ENCODE data around the gene PDP2.

Gene PDP2

GRCh38 chr16:66853261-66854139 lies 26.8 kb upstream of the PDP2 start:
- Histone ChIP-seq H3K4me3 (ENCODE audit: insufficient read length, low read depth) (no peak overlapping the region), H3K4me1 (ENCODE audit: insufficient read depth, insufficient read length) (peaks cover 10% of the 10 kb centered on the region), H3K27me3 (ENCODE audit: insufficient read depth, insufficient read length) (peaks cover 4% of the 10 kb centered on the region), H3K9ac (ENCODE audit: insufficient read length, low read depth) (no peak overlapping the region), H3K9me3 (ENCODE audit: insufficient read depth, low read length) (no peaks in the 10 kb centered on the region), H3K36me3 (ENCODE audit: insufficient read depth, insufficient read length, low read length) (no peaks in the 10 kb centered on the region)
- TF ChIP-seq YY1 (IDR thresholded peaks at IDR 0.05; ENCODE audit: insufficient read depth, insufficient read length) (no peak), SUZ12 (IDR thresholded peaks at IDR 0.05; ENCODE audit: extremely low read depth, insufficient read depth, insufficient read length) (no peak), ZNF274 (IDR thresholded peaks at IDR 0.05; ENCODE audit: low read depth, low read length) (no peak)
- DNase-seq (ENCODE audit: low read depth, low spot score): no peak

DNA sequence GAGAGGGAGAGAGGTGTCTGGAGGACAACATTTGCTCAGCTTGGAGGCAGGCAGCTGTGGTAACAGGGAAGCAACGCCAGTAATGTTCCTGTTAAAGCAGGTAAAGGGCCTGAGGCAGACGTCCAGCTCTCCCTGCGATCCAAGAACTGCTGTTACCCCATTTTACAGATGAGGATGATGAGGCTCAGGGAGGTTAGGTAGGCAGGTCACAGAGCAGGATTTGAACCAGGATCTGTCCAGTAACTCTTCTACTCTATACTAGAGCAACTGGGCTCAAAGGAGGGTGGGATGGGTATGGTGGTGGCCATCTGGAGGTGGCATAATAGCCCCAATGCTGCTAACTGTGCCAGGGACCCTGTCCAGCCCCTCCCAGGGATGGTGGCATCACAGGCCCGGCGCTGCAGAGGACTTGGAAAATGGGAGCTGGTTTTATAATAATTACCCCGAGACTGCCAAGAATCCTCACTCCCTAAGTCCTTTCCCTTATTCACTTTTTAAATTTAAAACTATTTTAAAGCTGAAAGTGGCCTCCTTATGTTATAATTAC lies 24.1 kb upstream of the PDP2 start:
- no peaks in the 10 kb centered on the region for H3K27me3 ChIP-seq (ENCODE audit: insufficient read depth, insufficient read length)
- TF ChIP-seq ZNF274 (IDR thresholded peaks at IDR 0.05; ENCODE audit: low read depth, low read length) (no peak), YY1 (IDR thresholded peaks at IDR 0.05; ENCODE audit: insufficient read depth, insufficient read length) (no peak), SUZ12 (IDR thresholded peaks at IDR 0.05; ENCODE audit: extremely low read depth, insufficient read depth, insufficient read length) (no peak)
- no peaks in the 10 kb centered on the region for H3K36me3 ChIP-seq (ENCODE audit: insufficient read depth, insufficient read length, low read length)
- H3K9ac ChIP-seq (ENCODE audit: insufficient read length, low read depth): no peak overlapping the region
- peaks cover 9% of the 10 kb centered on the region for H3K4me1 ChIP-seq (ENCODE audit: insufficient read depth, insufficient read length)
- H3K9me3 ChIP-seq (ENCODE audit: insufficient read depth, low read length): no peaks in the 10 kb centered on the region
- H3K4me3 ChIP-seq (ENCODE audit: insufficient read length, low read depth): no peak overlapping the region
- DNase-seq (ENCODE audit: low read depth, low spot score): no peak

DNA sequence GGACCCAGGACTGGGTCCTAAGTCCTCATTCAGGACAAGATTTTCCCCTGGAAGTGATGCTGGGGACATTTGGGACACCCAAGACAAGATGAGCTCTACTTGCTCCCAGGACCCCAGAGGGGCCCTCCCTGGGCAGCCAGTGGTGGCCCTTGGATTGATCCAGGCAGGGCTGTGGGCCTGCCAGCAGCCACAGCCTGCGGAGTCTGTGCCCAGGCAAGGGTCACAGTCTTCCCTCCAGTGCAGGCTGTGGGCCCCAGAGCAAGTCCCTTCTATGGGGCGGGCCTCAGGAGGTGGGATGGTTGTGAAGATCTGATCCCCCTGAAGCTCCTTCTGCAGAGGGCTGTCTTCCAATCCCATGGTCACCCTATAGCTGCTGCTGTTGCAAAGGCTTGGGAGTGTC lies 23.5 kb upstream of the PDP2 start:
- H3K4me3 ChIP-seq (ENCODE audit: insufficient read length, low read depth): no peak overlapping the region
- no peak overlapping the region for H3K9ac ChIP-seq (ENCODE audit: insufficient read length, low read depth)
- peaks cover 9% of the 10 kb centered on the region for H3K4me1 ChIP-seq (ENCODE audit: insufficient read depth, insufficient read length)
- no peaks in the 10 kb centered on the region for H3K9me3 ChIP-seq (ENCODE audit: insufficient read depth, low read length)
- no peaks in the 10 kb centered on the region for H3K27me3 ChIP-seq (ENCODE audit: insufficient read depth, insufficient read length)
- no peak for DNase-seq (ENCODE audit: low read depth, low spot score)
- TF ChIP-seq ZNF274 (IDR thresholded peaks at IDR 0.05; ENCODE audit: low read depth, low read length): no peak
- TF ChIP-seq YY1 (IDR thresholded peaks at IDR 0.05; ENCODE audit: insufficient read depth, insufficient read length): no peak
- TF ChIP-seq SUZ12 (IDR thresholded peaks at IDR 0.05; ENCODE audit: extremely low read depth, insufficient read depth, insufficient read length): no peak
- no peaks in the 10 kb centered on the region for H3K36me3 ChIP-seq (ENCODE audit: insufficient read depth, insufficient read length, low read length)

- Histone ChIP-seq H3K4me3 (ENCODE audit: insufficient read length, low read depth) (no peak overlapping the region), H3K27me3 (ENCODE audit: insufficient read depth, insufficient read length) (no peaks in the 10 kb centered on the region), H3K9me3 (ENCODE audit: insufficient read depth, low read length) (no peaks in the 10 kb centered on the region), H3K4me1 (ENCODE audit: insufficient read depth, insufficient read length) (peaks cover 9% of the 10 kb centered on the region), H3K36me3 (ENCODE audit: insufficient read depth, insufficient read length, low read length) (no peaks in the 10 kb centered on the region), H3K9ac (ENCODE audit: insufficient read length, low read depth) (no peak overlapping the region)
- no peak for TF ChIP-seq YY1 (IDR thresholded peaks at IDR 0.05; ENCODE audit: insufficient read depth, insufficient read length)
- no peak for TF ChIP-seq SUZ12 (IDR thresholded peaks at IDR 0.05; ENCODE audit: extremely low read depth, insufficient read depth, insufficient read length)
- TF ChIP-seq ZNF274 (IDR thresholded peaks at IDR 0.05; ENCODE audit: low read depth, low read length): no peak
- DNase-seq (ENCODE audit: low read depth, low spot score): no peak
Observed at GRCh38 chr16:66857437-66857836, 22.9 kb upstream of the PDP2 start.

DNA sequence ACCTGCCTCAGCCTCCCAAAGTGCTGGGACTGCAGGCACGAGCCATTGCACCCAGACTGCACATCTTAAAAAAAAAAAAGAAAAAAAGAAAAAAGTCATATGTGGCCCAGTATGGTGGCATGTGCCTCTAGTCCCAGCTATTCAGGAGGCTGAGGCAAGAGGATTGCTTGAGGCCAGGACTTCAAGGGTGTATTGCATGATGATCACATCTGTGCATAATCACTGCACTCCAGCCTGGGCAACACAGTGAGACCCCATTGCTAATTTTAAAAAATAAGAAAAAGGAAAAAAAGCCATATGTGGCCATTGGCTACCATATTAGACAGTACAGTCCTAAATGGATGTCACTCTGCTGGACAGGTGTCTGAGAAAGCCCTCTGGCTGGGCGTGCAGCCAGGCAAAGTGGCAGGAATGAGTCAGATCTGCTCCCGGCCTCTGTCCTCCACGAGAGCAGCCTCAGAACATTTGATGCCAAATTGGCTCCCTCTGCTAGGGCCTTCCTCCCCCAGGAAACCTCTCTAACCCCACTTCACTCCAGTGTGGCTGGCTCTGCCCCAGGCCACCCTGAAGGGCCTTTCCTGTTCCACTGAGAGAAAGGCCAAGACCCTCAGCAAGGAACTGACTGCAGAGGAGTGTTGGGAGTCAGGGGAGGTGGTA lies 21.4 kb upstream of the PDP2 start:
- Histone ChIP-seq H3K9me3 (ENCODE audit: insufficient read depth, low read length) (no peaks in the 10 kb centered on the region), H3K4me1 (ENCODE audit: insufficient read depth, insufficient read length) (peaks cover 9% of the 10 kb centered on the region), H3K27me3 (ENCODE audit: insufficient read depth, insufficient read length) (no peaks in the 10 kb centered on the region), H3K36me3 (ENCODE audit: insufficient read depth, insufficient read length, low read length) (no peaks in the 10 kb centered on the region), H3K9ac (ENCODE audit: insufficient read length, low read depth) (no peak overlapping the region), H3K4me3 (ENCODE audit: insufficient read length, low read depth) (no peak overlapping the region)
- no peak for TF ChIP-seq ZNF274 (IDR thresholded peaks at IDR 0.05; ENCODE audit: low read depth, low read length)
- no peak for TF ChIP-seq SUZ12 (IDR thresholded peaks at IDR 0.05; ENCODE audit: extremely low read depth, insufficient read depth, insufficient read length)
- TF ChIP-seq YY1 (IDR thresholded peaks at IDR 0.05; ENCODE audit: insufficient read depth, insufficient read length): no peak
- no peak for DNase-seq (ENCODE audit: low read depth, low spot score)

DNA sequence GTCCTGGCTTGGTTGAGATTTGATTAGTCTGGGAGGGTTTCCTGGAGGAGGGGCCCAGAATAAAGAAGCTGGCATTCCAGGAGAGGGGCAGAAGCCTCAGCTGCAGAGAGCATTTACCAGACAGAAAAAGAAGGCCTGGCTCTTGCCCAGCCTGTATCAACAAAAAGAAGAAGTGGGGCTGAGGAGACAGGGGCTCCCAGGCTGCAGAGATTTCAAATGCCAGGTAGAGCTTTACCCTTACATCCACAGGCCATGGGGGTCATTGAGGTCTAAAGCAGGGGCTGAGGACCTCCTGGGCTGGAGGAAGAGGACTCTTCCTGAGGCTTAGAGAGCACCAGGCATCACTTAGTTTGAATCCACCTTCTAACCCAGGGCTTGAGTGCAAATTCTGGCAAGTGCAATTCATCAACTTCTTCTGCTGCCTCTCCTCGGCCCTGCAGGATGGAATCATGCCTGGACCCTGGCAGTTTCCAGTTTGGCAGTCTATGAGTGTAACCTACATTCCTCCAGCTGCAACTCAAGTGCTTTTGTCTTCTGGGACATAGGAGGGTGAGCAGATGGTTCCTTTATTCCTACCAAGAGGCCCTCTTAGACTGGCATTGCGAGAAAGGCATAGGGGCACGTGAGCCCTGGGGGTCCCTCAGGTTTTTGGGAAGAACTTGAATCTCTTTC lies 20.8 kb upstream of the PDP2 start:
- peaks cover 9% of the 10 kb centered on the region for H3K4me1 ChIP-seq (ENCODE audit: insufficient read depth, insufficient read length)
- no peak overlapping the region for H3K4me3 ChIP-seq (ENCODE audit: insufficient read length, low read depth)
- H3K9ac ChIP-seq (ENCODE audit: insufficient read length, low read depth): no peak overlapping the region
- no peaks in the 10 kb centered on the region for H3K9me3 ChIP-seq (ENCODE audit: insufficient read depth, low read length)
- no peaks in the 10 kb centered on the region for H3K27me3 ChIP-seq (ENCODE audit: insufficient read depth, insufficient read length)
- no peak for DNase-seq (ENCODE audit: low read depth, low spot score)
- TF ChIP-seq SUZ12 (IDR thresholded peaks at IDR 0.05; ENCODE audit: extremely low read depth, insufficient read depth, insufficient read length) (no peak), ZNF274 (IDR thresholded peaks at IDR 0.05; ENCODE audit: low read depth, low read length) (no peak), YY1 (IDR thresholded peaks at IDR 0.05; ENCODE audit: insufficient read depth, insufficient read length) (no peak)
- H3K36me3 ChIP-seq (ENCODE audit: insufficient read depth, insufficient read length, low read length): no peaks in the 10 kb centered on the region

Data from NT2/D1 (cell line).